NCI-H1417 treated with DMSO at 0.1 percent for 48 hours (cell line): Measurements from ENCODE around the gene DPH6.
"Not testable (repeated sequence)": the region's sequence is repeated elsewhere in the genome, so short reads cannot be mapped to it uniquely, and the experiment has no call there.

ENCODE experiments used
- DNase-seq: peaks from one replicate; lab custom pipeline; 2025; lab: John Stamatoyannopoulos, UW

Gene DPH6

DNA sequence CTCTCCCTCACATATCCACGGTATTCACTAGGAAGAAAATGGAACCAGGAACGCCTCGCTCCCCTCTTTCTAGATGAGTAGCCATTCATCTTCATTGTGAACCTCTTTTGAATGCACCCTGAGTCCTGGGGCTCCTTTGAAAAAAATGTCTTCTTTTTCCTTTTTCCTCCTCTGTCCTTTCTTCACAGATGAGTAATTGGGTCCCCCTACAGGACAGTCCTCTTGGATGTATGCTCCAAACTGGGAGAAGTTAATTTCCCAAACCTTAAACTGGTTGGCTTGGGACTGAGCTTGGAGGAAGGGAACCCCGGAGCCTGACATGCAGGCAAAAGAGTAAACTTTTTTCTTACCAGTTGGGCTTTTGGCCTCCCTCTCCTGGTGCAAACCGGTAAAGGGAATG lies 108.8 kb downstream of the DPH6 start:
- no peak for DNase-seq

DNA sequence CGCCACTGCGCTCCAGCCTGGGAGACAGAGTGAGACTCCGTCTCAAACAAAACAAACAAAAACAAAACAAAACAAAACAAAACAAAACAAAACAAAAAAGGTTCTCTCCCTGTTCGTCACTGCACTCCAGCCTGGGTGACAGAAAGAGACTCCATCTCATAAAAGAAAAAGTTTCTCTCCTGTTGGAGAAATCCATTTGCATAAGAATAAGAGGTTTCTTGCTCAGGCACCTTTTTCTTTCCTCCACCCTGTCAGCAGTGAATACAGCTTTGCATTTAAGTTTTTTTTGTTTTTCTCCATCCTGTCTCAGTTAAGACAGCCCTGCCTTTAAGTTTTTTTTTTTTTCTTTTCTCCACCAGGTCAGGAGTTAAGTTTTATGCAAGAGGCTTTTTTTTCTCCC lies 109.5 kb downstream of the DPH6 start:
- no peak for DNase-seq

- DNase-seq = no peak
Measured at GRCh38 chr15:35431281-35431680, 114.7 kb downstream of the DPH6 start.

DNA sequence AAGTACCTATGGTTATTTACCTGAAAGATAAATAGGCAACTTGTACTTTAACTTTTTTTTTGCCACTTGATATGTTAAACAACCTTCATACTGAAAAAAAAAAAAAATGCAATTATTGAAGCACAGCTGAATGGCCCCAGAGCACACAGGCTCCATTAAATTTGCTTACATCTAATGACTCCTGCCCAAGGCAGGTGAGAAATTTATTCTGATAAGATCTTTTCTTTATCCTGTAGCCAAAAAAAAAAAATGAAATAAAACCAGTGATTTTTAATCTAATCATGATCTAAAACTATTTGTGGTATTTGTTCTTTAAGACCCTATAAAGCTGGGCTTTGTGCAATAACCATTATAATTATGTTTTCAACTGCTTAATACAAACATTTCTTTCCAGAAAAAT lies 115.7 kb downstream of the DPH6 start:
- DNase-seq = no peak

- no peak for DNase-seq
Measured at GRCh38 chr15:35427496-35427895, 118.5 kb downstream of the DPH6 start.

DNA sequence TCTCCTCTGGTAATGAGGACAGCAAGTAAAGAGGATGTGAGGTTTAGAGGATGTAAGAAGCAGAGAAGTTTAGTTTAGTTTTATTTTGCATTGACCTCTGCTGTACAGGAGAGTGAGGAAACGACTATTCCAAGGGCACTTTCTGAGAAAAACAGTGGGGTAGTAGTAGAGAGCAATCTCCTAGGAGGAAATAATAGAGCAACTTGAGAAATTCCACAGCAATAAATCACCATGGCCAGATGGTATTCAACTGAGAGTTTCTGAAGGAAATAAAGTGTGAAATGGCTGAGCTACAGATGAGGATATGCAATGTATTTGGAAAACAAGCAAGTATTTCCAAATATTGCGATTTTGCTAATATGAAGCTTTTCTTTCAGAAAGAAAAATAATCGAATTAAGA lies 118.9 kb downstream of the DPH6 start:
- DNase-seq = no peak

GRCh38 chr15:35410775-35411174 lies 135.2 kb downstream of the DPH6 start:
- DNase-seq = no peak

DNA sequence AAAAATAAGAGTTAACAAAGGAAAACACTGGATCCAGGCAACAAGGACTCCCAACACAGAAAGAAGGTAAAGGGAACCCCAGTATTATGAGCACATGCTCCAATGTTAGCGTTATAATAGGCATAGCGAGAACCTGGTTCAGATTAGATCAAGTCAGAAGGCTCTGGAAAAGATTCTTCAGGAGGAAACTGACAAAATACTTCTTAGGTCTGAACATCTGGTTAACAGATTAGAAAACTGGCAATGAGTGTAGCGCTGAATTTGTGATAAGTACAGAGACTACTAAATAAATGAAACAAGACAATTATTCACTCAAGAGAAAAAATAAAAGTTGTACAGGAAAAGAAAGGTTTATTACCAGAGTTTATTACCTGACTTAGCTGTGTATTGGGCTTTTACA lies 146.1 kb downstream of the DPH6 start:
- DNase-seq = no peak

GRCh38 chr15:35397027-35397426 lies 148.9 kb downstream of the DPH6 start:
- DNase-seq = no peak

DNA sequence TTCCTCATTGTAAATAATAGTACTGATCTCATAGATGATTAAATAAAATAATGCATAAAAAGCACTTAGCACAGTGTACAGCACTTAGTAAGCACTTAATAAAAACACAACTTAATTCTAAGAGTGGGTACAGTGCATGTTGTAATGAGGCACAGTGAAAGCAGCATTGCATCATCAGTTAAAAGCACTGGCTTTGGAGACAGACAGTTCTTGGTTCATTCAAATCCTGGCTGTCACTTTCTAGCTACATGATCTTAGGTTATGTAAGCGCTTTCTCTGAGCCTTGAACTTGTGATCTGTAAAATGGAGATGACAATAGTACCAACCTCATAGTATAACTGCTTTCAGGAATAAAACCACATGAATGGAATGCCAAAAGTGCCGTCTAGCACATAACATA lies 151.5 kb downstream of the DPH6 start:
- DNase-seq = no peak

GRCh38 chr15:35393398-35393797 lies 152.6 kb downstream of the DPH6 start:
- no peak for DNase-seq

DNA sequence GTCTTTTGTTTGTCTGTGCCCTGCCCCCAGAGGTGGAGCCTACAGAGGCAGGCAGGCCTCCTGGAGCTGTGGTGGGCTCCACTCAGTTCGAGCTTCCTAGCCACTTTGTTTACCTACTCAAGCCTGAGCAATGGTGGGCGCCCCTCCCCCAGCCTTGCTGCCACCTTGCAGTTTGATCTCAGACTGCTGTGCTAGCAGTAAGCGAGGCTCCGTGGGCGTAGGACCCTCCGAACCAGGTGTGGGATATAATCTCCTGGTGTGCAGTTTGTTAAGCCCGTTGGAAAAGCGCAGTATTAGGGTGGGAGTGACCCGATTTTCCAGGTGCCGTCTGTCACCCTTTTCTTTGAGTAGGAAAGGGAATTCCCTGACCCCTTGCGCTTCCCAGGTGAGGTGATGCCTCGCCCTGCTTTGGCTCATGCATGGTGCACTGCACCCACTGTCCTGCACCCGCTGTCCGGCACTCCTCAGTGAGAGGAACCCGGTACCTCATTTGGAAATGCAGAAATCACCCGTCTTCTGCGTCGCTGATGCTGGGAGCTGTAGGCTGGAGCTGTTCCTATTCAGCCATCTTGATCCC lies 154.5 kb downstream of the DPH6 start:
- not testable (repeated sequence) for DNase-seq

- no peak for DNase-seq
Measured at GRCh38 chr15:35383506-35383905, 162.5 kb downstream of the DPH6 start.

- DNase-seq = no peak
Measured at GRCh38 chr15:35381328-35381727, 164.6 kb downstream of the DPH6 start.

GRCh38 chr15:35379972-35380371 lies 166.0 kb downstream of the DPH6 start:
- DNase-seq = no peak

GRCh38 chr15:35378454-35378853 lies 167.5 kb downstream of the DPH6 start:
- not testable (repeated sequence) for DNase-seq

GRCh38 chr15:35376707-35377106 lies 169.3 kb downstream of the DPH6 start:
- DNase-seq = no peak

- DNase-seq = no peak
Measured at GRCh38 chr15:35374661-35375060, 171.3 kb downstream of the DPH6 start.

- DNase-seq = no peak
Measured at GRCh38 chr15:35362195-35362829, 183.7 kb downstream of the DPH6 start.

GRCh38 chr15:35358824-35359223 lies 187.1 kb downstream of the DPH6 start:
- DNase-seq = no peak

- DNase-seq = no peak
Measured at GRCh38 chr15:35351059-35351458, 194.9 kb downstream of the DPH6 start.

- no peak for DNase-seq
Measured at GRCh38 chr15:35349916-35350315, 196.0 kb downstream of the DPH6 start.

GRCh38 chr15:35330916-35331315 lies 215.0 kb downstream of the DPH6 start:
- DNase-seq = no peak

DNA sequence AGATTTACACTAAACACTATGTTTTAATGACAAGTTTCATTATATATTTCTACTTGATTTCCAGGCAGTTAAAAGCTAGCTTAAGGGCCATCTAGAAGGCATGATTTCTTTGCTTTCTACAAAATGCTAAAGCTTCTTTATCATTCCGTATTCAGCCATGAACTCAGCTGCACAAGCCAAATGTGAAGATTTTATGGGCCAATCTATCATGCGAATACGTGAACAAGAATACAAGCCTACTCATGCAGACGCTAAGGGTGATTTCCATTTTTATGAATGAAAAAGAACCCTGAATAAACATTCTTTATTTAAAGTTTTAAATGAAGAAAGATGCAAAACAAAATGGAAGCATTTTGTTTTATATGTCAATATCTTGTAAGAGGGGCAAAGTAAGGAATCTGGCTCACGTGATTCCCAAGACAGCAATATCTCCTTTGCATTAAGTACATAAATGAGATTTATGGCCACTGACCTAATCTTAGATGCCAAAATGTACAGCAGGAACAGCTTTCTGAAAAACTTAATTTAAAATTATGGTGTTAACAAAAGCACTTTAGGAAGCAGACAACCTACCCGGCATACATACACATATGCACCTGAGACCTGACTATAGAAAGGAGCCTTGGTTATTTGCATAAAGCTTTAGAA lies 215.8 kb downstream of the DPH6 start:
- DNase-seq = no peak
